Left ventricle myocardium superior (tissue), 1 donor: Measurements from ENCODE around the gene RASGRP4. TPM values are rescaled to one million over a fixed set of nuclear protein-coding genes. Genes with fewer than 3 reads are reported as not detected.
"Not testable (repeated sequence)": the region's sequence is repeated elsewhere in the genome, so short reads cannot be mapped to it uniquely, and the experiment has no call there.

Experiments used
- ATAC-seq: fragments of 200-7000 bp; cut with Tn5 transposase; one replicate; pipeline ENCODE4 v1.9.1; 2020; ENCODE audit warnings: mild to moderate bottlenecking, moderate library complexity
- DNase-seq: peaks from one replicate; pipeline ENCODE4 v3.0.0-alpha.2; 2020
- intact Hi-C: fragments of 100-400 bp; cut with micrococcal nuclease; formaldehyde crosslinking; loops from one replicate; pipeline ENCODE4 v1.11.0; 2022
- total RNA-seq: library from RNA; stranded (reverse); fragmentation: NEBNext Ultra II Directional; extraction: Animal tissue kit (Norgen Biotek cat#: 25700); gene quantifications from one replicate; pipeline ENCODE4 v1.2.1, GENCODE V29; 2021
- donor health status: DM: no; HTN: yes; CAD: no; lungs with severe emphysema.

Gene RASGRP4
- total RNA-seq, 1 donor from 2014 or later = 1.2 TPM

- intact Hi-C loops = no loop called here
- DNase-seq (no peak), ATAC-seq (no peak)
Measured at GRCh38 chr19:38422438-38422837, 3.6 kb downstream of the RASGRP4 start.

DNA sequence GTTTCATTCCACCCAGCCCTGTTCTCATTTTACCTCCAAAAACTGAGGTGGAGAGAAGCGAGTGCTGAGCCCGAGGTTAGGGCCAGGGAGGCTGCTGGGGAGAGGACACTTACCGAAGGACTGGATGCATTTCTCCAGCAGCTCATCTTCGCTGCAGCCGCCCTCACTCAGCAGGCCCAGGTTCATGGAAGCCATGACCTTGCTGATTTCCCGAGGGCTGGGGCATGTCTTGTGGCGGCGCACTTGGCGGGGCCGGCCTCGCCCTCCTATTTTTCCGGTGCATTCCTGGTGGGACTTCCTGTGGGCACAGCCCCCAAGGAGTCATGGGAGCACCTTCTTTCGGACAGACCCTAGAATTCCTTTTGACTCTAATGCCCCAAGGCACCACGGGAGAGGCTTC lies 4.2 kb downstream of the RASGRP4 start:
- intact Hi-C loops = no loop called here
- no peak for ATAC-seq
- no peak for DNase-seq

GRCh38 chr19:38420935-38421334 lies 5.1 kb downstream of the RASGRP4 start:
- DNase-seq (no peak), ATAC-seq (no peak)
- intact Hi-C loops = no loop called here

GRCh38 chr19:38417544-38418506 lies 8.2 kb downstream of the RASGRP4 start:
- peak; percentile 89 for ATAC-seq
- peak; percentile 78 for DNase-seq
- intact Hi-C loops = no loop called here

- DNase-seq = no peak
- intact Hi-C loops = no loop called here
- ATAC-seq = no peak
Measured at GRCh38 chr19:38417146-38417543, 8.9 kb downstream of the RASGRP4 start.

- ATAC-seq (no peak), DNase-seq (no peak)
- intact Hi-C loops = no loop called here
Measured at GRCh38 chr19:38413416-38413815, 12.6 kb downstream of the RASGRP4 start.

DNA sequence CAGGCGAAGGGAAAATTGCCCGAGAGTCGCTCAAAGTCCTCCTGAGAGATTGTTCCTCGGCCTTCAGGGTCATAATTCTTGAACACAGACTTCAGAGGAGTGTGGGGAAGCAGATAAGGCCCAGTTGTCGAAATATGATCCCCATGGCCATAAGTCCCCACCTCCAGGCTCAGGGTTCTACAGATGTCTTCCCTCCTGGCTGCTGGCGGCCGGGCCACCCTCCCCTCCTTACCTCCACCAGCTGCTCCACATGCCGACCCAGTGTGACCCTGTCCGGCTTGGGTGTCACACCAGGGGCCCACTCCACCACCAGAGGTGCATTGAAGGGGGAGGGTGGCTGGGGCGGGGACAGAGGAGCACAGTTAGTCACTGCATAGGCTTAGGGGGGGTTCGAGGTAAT lies 13.1 kb downstream of the RASGRP4 start:
- DNase-seq (no peak), ATAC-seq (no peak)
- intact Hi-C loops = no loop called here

DNA sequence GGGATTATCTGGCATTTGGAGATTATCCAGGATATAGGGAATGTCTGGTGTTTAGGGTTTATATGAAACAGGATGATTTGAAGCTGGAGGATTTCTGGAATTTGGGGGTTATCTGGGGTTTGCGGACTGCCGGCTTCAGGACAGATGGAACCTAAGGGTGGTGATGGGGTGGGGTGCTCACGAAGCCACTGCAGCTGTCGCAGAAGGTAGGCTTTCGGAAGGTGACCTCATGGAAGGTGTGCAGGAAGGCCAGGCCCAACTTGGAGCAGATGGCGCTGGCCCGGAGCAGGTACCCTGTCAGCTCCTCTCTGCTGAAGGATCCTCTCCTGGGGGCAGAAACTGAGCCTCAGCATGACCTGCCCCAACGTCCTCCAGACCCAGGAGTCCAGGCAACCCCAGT lies 13.5 kb downstream of the RASGRP4 start:
- intact Hi-C loops = no loop called here
- DNase-seq (no peak), ATAC-seq (no peak)

DNA sequence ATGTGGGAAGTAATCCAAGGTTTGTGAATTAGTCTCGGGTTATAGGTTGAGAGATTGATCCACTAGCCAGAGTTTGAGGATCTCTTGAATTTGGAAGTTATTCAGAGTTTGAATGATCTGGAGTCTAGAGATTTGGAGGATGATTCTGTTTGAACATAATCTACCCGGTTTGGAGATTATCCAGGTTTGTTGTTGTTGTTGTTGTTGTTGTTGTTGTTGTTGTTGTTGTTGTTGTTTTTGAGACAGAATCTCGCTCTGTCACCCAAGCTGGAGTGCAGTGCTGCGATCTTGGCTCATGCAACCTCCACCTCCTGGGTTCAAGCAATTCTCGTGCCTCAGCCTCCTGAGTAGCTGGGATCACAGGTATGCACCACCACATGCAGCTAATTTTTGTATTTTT lies 14.1 kb downstream of the RASGRP4 start:
- ATAC-seq, intact Hi-C loops, DNase-seq: not testable (repeated sequence)

DNA sequence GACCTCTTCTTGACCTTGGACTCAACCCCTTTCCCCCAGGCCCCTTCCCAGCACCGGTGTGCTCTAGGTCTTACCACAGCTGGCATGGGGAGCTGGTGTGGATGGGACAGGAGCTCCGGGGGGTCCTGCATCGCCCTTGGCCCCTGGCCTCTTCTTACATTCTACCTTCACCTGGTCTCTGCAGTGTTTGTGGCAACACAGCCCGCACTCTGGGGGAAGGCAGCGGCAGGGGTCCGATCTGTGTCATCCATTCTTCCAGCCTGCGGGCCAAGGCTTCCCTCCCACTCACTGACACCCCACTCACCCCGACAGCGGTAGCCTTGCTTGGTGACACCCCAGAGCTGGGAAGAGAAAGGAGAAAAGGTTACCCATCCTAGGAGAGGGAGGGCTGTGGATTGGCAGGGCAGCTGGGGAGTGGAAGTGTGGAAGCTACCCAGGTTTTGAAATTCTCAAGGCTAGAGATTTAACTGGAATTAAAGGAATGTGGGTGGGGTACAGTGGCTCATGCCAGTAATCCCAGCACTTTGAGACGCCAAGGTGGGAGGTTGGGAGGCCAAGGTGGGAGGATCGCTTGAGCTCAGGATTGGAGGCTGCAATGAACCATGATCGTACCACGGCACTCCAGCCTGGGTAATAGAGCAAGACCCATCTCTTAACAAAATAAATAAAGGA lies 14.8 kb downstream of the RASGRP4 start:
- intact Hi-C loops = no loop called here
- ATAC-seq (no peak), DNase-seq (no peak)

- DNase-seq, intact Hi-C loops, ATAC-seq: not testable (repeated sequence)
Measured at GRCh38 chr19:38410407-38410806, 15.6 kb downstream of the RASGRP4 start.

DNA sequence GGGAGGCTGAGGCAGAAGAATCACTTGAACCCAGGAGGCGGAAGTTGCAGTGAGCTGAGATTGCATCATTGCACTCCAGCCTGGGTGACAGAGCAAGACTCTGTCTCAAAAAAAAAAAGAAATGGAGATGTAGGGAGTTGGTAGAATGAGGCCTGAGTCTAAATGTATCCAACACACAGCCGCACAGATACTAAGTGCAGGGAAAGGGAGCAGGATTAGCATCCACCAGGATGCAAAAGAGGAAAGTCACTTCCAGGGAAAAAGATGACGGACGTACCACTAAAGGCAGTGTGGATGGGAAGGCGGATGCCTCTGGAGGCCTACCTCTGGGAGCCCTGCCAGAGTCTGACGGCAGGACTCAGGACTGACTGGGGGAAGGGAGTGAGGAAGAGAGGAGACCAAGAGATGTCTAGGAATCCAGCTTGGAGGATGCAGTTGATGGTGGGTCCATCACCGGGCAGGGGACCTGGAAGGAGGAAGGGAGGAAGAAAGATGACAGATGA lies 16.3 kb downstream of the RASGRP4 start:
- intact Hi-C loops = no loop called here
- DNase-seq = peak; percentile 64
- ATAC-seq = peak; percentile 79

DNA sequence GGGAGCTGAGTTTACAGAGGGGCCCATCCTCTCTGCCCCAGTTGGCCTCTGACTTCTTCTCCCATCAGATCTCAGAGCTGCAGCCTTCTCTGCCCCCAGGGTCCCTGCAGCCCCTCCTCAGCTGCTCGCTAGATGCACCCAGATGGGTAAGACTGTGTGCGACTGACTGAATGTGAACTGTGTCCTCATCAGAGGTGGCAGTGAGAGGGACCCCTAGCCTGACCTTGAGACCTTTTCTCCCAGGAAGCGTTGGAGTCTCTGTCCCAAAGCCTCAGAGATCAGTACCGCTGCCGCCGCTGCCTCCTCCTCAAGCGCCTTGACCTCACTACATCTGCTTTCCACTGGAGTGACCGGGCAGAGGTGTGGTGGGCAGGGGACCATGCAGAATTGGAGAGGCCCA lies 20.7 kb downstream of the RASGRP4 start:
- intact Hi-C loops = no loop called here
- DNase-seq = no peak
- no peak for ATAC-seq

DNA sequence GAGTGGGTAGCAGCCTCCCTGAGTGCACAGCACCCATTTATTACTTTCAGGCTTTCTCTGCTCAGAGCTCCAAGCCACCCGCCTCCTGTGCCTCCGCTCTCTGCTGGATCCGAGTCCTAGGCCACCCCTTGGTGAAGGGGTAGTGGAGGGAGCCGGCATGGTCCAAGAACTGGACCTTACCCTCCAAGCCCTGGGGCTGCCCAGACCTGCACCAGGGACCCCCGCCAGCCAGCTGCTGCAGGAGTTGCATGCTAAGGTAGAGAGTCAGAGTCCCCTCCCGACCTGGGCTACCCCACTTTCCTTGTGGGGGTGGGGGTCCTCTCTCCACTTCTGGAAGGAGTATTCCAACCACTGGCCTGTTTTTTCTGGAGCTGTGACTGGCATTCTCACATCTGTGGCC lies 21.2 kb downstream of the RASGRP4 start:
- ATAC-seq (no peak), DNase-seq (no peak)
- intact Hi-C loops = no loop called here

- peak; percentile 99 for ATAC-seq
- DNase-seq = peak; percentile 98
- intact Hi-C loops = no loop called here
Measured at GRCh38 chr19:38402967-38403674, 22.9 kb downstream of the RASGRP4 start, which contains the start of gene FAM98C. Gene FAM98C (plus strand): TSS chr19:38403093. CDS start chr19:38403154, 61 bp downstream.

DNA sequence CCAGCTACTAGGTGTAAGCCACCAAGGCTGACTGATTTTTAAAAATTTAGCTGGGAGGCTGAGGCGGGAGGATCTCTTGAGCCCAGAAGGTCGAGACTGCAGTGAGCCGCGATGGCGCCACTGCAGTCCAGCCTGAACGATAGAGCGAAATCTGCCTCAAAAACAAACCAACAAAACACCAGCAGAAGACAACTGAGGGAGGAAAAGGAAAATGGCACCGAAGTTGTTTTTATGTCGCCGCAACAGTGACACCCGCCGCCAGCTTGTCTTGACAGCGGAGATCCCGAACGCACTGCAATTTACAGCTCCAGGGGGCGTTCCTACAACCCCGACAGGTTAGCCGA lies 23.4 kb downstream of the RASGRP4 start:
- no peak for DNase-seq
- no peak for ATAC-seq
- intact Hi-C loops = no loop called here

DNA sequence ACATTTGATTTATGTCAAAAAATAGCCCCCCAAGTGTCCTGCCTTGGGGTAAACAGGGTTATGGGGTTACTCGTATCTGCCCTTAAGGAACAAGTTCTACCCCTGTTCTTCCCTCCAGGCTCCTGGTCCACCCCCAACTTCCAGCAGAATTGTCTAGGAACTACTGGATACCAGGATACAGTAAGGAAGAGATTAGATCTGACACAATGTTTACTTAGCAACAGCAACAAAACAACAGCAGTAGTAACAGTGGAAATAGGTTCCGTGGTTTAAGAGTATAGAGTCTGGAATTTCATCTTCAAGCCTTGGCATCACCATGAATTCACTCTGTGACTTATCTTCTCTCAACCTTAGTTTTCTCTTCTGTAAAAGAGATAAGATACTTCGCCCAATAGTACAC lies 24.9 kb downstream of the RASGRP4 start:
- intact Hi-C loops = no loop called here
- DNase-seq (no peak), ATAC-seq (no peak)

GRCh38 chr19:38400361-38400760 lies 25.7 kb downstream of the RASGRP4 start:
- no peak for ATAC-seq
- intact Hi-C loops = no loop called here
- DNase-seq = no peak

GRCh38 chr19:38399537-38399936 lies 26.5 kb downstream of the RASGRP4 start:
- DNase-seq = no peak
- intact Hi-C loops = no loop called here
- no peak for ATAC-seq

GRCh38 chr19:38399081-38399480 lies 26.9 kb downstream of the RASGRP4 start:
- ATAC-seq = no peak
- intact Hi-C loops = no loop called here

More at GRCh38 chr19:38399081-38399480, 26.9 kb downstream of the RASGRP4 start:
- DNase-seq = no peak
